Measurements from ENCODE around the gene KRTAP2-3. TPM values are rescaled to one million over a fixed set of nuclear protein-coding genes. Genes with fewer than 3 reads are reported as not detected.

KRTAP2-3 gene
- total and polyA plus RNA-seq, 10 of the 15 experiments (the other 5 are each of a cell fraction or from before 2014, with no cell fraction given) = not detected

GRCh38 chr17:41073676-41074075 lies 13.8 kb upstream of the KRTAP2-3 start:
- H3K4me2 ChIP-seq (ENCODE audit: control insufficient read depth, insufficient read depth) = no peak overlapping the region
- no peaks in the 10 kb centered on the region for H4K20me1 ChIP-seq (ENCODE audit: control insufficient read depth, insufficient read depth)
- intact Hi-C loops (cut with micrococcal nuclease; ENCODE audit: unreplicated experiment) (no loop called here), in situ Hi-C loops (cut with MboI) (no loop called here)
- 0% methylated on average over 2 of the region's 2 CpGs for WGBS (ENCODE audit: insufficient coverage, insufficient replicate concordance, low lambda C conversion rate, missing lambda C conversion rate)
- BruUV-seq (replicated peaks) = no TSS peak
- ChIA-PET SMC1A (ENCODE audit: uncharacterized antibody, unreplicated experiment) (interaction anchor here (0.7 kb wide), 1 partner anchor 163 kb away, joined by 3 read pairs; no protein-coding TSS in a partner anchor), POLR2A (no interaction called here), RAD21 (ENCODE audit: unreplicated experiment) (no interaction called here), CTCF (interaction anchor here (0.6 kb wide), 1 partner anchor 212 kb away, joined by 4 read pairs; no protein-coding TSS in a partner anchor)
- ATAC-seq (no peak), FAIRE-seq (peak; percentile 56), DNase-seq (ENCODE audit: low read depth, low spot score) (no peak)
- H3K36me3 ChIP-seq (ENCODE audit: control insufficient read depth in 2 of 2, insufficient read depth in 2 of 2, low read length in 1 of 2) = no peaks in the 10 kb centered on the region
- H3K4me3 ChIP-seq = no peak overlapping the region
- H3K79me2 ChIP-seq (ENCODE audit: control insufficient read depth, insufficient read depth, low read length) = no peaks in the 10 kb centered on the region
- no peaks in the 10 kb centered on the region for H3K4me1 ChIP-seq (ENCODE audit: control insufficient read depth, insufficient read depth, low read length)
- H3K9ac ChIP-seq (ENCODE audit: control insufficient read depth, insufficient read depth, low read length) = no peak overlapping the region
- no peak overlapping the region for H3K27ac ChIP-seq (ENCODE audit: control insufficient read depth, insufficient read depth)
- H3K27me3 ChIP-seq (replicated peaks in 1 of 2; ENCODE audit: control insufficient read depth in 2 of 2, insufficient read depth in 2 of 2, low read length in 1 of 2) = no peaks in the 10 kb centered on the region; a peak in 1 of 4 replicates
- H3K9me3 ChIP-seq (replicated peaks; ENCODE audit: control insufficient read depth, insufficient read depth, low read length) = no peaks in the 10 kb centered on the region
- no peak overlapping the region for H2AFZ ChIP-seq (ENCODE audit: control insufficient read depth, low read depth, low read length)
- TF ChIP-seq ZNF274 (IDR thresholded peaks at IDR 0.05; ENCODE audit: insufficient read depth, insufficient read length) (no peak), STAT3 (IDR thresholded peaks at IDR 0.05; ENCODE audit: low read depth, low read length) (no peak), NFXL1 (IDR thresholded peaks at IDR 0.05; ENCODE audit: borderline replicate concordance) (no peak), PBX3 (IDR thresholded peaks at IDR 0.05; ENCODE audit: insufficient replicate concordance, low read depth, low read length) (no peak), TAF1 (IDR thresholded peaks at IDR 0.05; ENCODE audit: borderline replicate concordance, low read depth, low read length) (no peak), WRNIP1 (IDR thresholded peaks at IDR 0.05; ENCODE audit: borderline replicate concordance, low read depth, low read length) (no peak), RAD51 (IDR thresholded peaks at IDR 0.05) (no peak), HDGF (IDR thresholded peaks at IDR 0.05) (no peak), NKRF (conservative IDR thresholded peaks at IDR 0.05) (no peak)

Data from GM12878 (cell line).